Activated CD8-positive, alpha-beta memory T cell treated with anti-CD3 and anti-CD28 coated beads, Interleukin-2, amount 50 U/mL, for 24 hours (primary cell): Measurements from ENCODE around the gene UBA3.

Source experiments
- DNase-seq: peaks from one replicate; pipeline ENCODE4 v3.0.0-alpha.2; 2020; ENCODE audit errors: extremely low read depth

Gene UBA3

GRCh38 chr3:69080233-69080920, at the start of gene UBA3:
TSS of gene UBA3 (minus strand) at chr3:69080365. CDS start at chr3:69080353, 12 bp downstream.
- peak; percentile 72 for DNase-seq

- no peak for DNase-seq
Observed at GRCh38 chr3:69129531-69129930, 49.4 kb upstream of the UBA3 start.

GRCh38 chr3:69128509-69128908, 48.3 kb upstream of the UBA3 start:
- no peak for DNase-seq

GRCh38 chr3:69126999-69127398, 46.8 kb upstream of the UBA3 start:
- no peak for DNase-seq

GRCh38 chr3:69126216-69126615, 46.1 kb upstream of the UBA3 start:
- no peak for DNase-seq

GRCh38 chr3:69122403-69122802, 42.2 kb upstream of the UBA3 start, which contains the start of gene LMOD3:
TSS of gene LMOD3 (minus strand) at chr3:69122595. CDS start at chr3:69122386, 209 bp downstream.
- no peak for DNase-seq

- DNase-seq, result no peak
Observed at GRCh38 chr3:69121950-69122349, 41.8 kb upstream of the UBA3 start.

- DNase-seq, result no peak
Observed at GRCh38 chr3:69121513-69121912, 41.3 kb upstream of the UBA3 start.

- DNase-seq, result peak; percentile 67
Observed at GRCh38 chr3:69120879-69121464, 40.8 kb upstream of the UBA3 start.

GRCh38 chr3:69119681-69120080, 39.5 kb upstream of the UBA3 start:
- DNase-seq, result no peak

GRCh38 chr3:69119138-69119537, 39.0 kb upstream of the UBA3 start:
- no peak for DNase-seq

GRCh38 chr3:69118555-69118954, 38.4 kb upstream of the UBA3 start:
- no peak for DNase-seq

GRCh38 chr3:69116897-69117296, 36.7 kb upstream of the UBA3 start:
- DNase-seq, result no peak

- DNase-seq, result no peak
Observed at GRCh38 chr3:69116162-69116561, 36.0 kb upstream of the UBA3 start.

GRCh38 chr3:69115731-69116130, 35.6 kb upstream of the UBA3 start:
- no peak for DNase-seq

- DNase-seq, result no peak
Observed at GRCh38 chr3:69113536-69113935, 33.4 kb upstream of the UBA3 start.

- no peak for DNase-seq
Observed at GRCh38 chr3:69110941-69111546, 30.9 kb upstream of the UBA3 start.

- no peak for DNase-seq
Observed at GRCh38 chr3:69108811-69109210, 28.6 kb upstream of the UBA3 start.

GRCh38 chr3:69107841-69108240, 27.7 kb upstream of the UBA3 start:
- no peak for DNase-seq

GRCh38 chr3:69105320-69105719, 25.2 kb upstream of the UBA3 start:
- DNase-seq, result no peak

- no peak for DNase-seq
Observed at GRCh38 chr3:69104586-69104985, 24.4 kb upstream of the UBA3 start.

GRCh38 chr3:69103123-69103522, 23.0 kb upstream of the UBA3 start:
- DNase-seq, result no peak

- no peak for DNase-seq
Observed at GRCh38 chr3:69102384-69102783, 22.2 kb upstream of the UBA3 start.
